GM19463 (cell line): ENCODE data around the gene RTBDN.

Experiments
- ATAC-seq: cut with Tn5 transposase; IDR thresholded peaks from one replicate; pipeline ENCODE4 v1.9.1; 2021; ENCODE audit warnings: mild to moderate bottlenecking, moderate library complexity; ENCODE audit not compliant: unreplicated experiment

The RTBDN gene

GRCh38 chr19:12783291-12783848 lies 51.0 kb downstream of the RTBDN start:
- no peak for ATAC-seq

GRCh38 chr19:12782424-12783290 lies 51.7 kb downstream of the RTBDN start:
- ATAC-seq: peak; percentile 35

- ATAC-seq: no peak
Measured at GRCh38 chr19:12782174-12782423, 52.3 kb downstream of the RTBDN start.

DNA sequence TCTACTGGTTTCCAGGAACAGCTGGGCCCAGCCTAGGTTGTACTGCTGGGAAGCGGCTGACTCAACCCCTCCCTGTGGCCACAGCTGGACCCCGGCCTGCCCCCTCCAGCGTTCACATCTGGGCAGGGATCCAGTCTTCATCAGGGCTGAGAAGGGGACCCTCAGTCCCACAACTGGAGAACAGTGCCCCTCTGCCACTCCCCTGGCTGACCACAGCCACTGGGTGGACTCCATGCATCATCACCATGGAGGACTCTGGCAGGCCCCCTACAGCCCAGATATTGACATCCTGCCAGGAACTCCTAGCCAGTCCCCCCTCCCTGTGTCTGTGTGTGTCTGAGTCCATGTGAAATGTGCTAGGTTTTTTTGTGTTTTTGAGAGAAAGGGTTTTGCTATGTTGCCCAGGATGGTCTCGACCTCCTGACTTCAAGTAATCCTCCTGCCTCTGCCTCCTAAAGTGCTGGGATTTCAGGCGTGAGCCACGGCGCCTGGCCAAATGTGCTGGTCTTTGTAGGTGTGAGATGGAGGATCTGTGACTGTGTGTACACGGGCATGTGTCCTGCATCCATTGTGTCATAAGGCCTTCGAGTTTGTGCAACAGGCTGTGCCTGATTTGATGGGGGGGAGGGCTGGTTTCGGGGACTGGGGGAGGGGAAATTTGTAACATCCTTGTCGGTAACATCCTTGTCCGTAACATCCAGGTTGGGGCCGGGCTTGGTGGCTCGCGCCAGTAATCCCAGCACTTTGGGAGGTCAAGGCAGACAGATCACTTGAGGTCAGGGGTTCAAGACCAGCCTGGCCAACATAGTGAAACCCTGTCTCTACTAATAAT lies 55.0 kb downstream of the RTBDN start:
- no peak for ATAC-seq

- no peak for ATAC-seq
Measured at GRCh38 chr19:12778905-12779161, 55.5 kb downstream of the RTBDN start.

- no peak for ATAC-seq
Measured at GRCh38 chr19:12778017-12778904, 56.1 kb downstream of the RTBDN start.

DNA sequence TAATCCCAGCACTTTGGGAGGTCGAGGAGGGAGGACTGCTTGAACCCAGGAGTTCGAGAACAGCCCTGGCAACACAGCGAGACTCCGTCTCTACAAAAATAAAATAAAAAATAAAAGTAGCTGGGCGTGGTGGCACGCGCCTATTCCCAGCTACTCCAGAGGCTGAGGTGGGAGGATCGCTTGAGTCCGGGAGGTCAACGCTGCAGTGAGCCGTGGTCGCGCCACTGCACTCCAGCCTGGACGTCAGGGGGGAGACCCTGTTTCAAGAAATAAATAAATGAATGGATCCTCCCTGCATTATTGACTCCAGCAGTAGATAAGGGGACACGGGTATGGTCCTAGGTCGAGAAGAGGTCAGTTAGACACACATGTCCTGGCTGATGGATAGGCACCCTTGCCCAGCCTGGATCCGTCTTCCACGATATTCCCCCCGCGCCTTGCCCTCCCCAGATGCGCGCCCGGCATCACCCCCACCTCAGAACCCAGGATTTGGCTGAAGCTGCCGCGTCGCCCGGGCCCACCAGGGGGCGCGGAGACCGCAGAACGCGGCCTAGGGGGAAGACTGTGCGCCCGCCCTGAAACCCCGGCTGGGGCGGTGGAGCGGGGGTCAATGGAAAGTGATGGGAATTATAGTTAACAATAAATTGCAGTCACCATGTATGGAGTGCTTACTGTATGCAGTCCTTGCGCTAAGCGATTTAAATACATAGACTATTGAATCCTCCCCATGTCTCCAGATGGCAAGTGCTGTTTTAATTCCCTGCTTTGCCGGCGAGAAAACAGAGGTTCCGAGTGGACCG lies 57.0 kb downstream of the RTBDN start:
- ATAC-seq: no peak
